T-helper 17 cell (primary cell): ENCODE results near the gene CHRNB2. TPM values are rescaled to one million over a fixed set of nuclear protein-coding genes. Genes with fewer than 3 reads are reported as not detected.
A peak's percentile ranks its signal among the peaks of the same experiment; 100 is the strongest.

Experiments
- ATAC-seq: fragments of 150-1000 bp; cut with Tn5 transposase; 2 replicates; pipeline ENCODE4 v1.10.0; 2021; ENCODE audit warnings: mild to moderate bottlenecking, moderate library complexity
- DNase-seq, 3 donors: peaks; one replicate each; pipeline versions ENCODE4 v3.0.0 to v3.0.0-alpha.2; 2020 to 2021
- H3K9me3 ChIP-seq: one replicate; pipeline ENCODE4 v1.7.0; 2013; ENCODE audit warnings: low read length, mild to moderate bottlenecking; ENCODE audit not compliant: control insufficient read depth, poor library complexity, severe bottlenecking
- H3K27ac Mint-ChIP-seq: one replicate; pipeline ENCODE4 v1.8.0; 2022; ENCODE audit warnings: mild to moderate bottlenecking, moderate library complexity, mixed read lengths
- H3K27me3 Mint-ChIP-seq: one replicate; pipeline ENCODE4 v1.8.0; 2022; ENCODE audit warnings: mixed read lengths
- H3K36me3 Mint-ChIP-seq: one replicate; pipeline ENCODE4 v1.8.0; 2022; ENCODE audit warnings: low read depth, mixed read lengths
- H3K4me1 Mint-ChIP-seq: one replicate; pipeline ENCODE4 v1.8.0; 2022; ENCODE audit warnings: mild to moderate bottlenecking, mixed read lengths
- H3K4me3 Mint-ChIP-seq: one replicate; pipeline ENCODE4 v1.8.0; 2022; ENCODE audit warnings: mild to moderate bottlenecking, moderate library complexity, mixed read lengths
- total RNA-seq, 4 donors: library from RNA in 2 of 4; stranded (reverse) in 2 of 4; gene quantifications; one replicate each; pipeline ENCODE4 v1.2.3 and lab custom pipeline; 2022 to 2026

The CHRNB2 gene
- total RNA-seq, 2 donors from 2014 or later: not detected

GRCh38 chr1:154614901-154615300 is 47.3 kb downstream of the CHRNB2 start:
- no peak overlapping the region for H3K4me3 Mint-ChIP-seq
- peaks cover 4% of the 10 kb centered on the region for H3K36me3 Mint-ChIP-seq
- no peak for ATAC-seq
- peaks cover 30% of the 10 kb centered on the region for H3K4me1 Mint-ChIP-seq
- no peak for DNase-seq
- no peaks in the 10 kb centered on the region for H3K9me3 ChIP-seq
- H3K27ac Mint-ChIP-seq: peak overlapping the region; percentile 14
- no peaks in the 10 kb centered on the region for H3K27me3 Mint-ChIP-seq

GRCh38 chr1:154615411-154615810 is 47.8 kb downstream of the CHRNB2 start:
- H3K27me3 Mint-ChIP-seq: no peaks in the 10 kb centered on the region
- H3K4me1 Mint-ChIP-seq: peaks cover 26% of the 10 kb centered on the region
- peaks cover 4% of the 10 kb centered on the region for H3K36me3 Mint-ChIP-seq
- H3K27ac Mint-ChIP-seq: peak overlapping the region; percentile 14
- no peaks in the 10 kb centered on the region for H3K9me3 ChIP-seq
- ATAC-seq (no peak), DNase-seq (no peak)
- no peak overlapping the region for H3K4me3 Mint-ChIP-seq

DNA sequence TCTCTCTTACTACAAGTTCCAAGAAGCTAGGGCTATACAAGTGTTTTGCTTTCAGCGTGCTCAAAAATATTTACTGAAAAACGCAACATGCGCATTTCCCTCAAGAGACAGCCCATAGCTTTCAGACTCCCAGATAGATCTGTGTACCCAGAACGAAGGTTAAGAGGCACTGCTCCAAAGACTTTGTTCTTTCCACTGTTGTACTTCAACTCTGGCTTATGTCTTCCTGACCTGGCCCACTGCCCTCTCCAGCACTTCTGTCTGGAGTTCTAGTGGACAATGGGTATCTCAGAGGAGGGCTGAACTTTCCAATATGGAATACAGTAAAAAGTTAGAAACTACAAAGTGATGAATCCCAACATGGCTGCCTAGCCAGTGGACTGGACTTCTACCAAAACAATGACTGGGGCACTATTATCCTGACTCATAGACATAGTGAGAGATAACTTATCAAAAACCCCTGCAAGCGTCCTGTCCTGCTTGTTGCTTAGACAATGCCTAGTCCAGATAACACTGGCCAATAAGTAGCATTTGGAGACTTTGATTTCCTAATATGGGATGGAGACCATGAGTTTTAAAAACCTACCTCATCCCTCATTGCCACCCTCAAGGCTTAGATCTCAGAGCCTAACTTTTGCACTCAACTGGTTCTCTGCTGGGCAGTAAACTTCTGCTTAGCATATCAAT is 49.2 kb downstream of the CHRNB2 start:
- peaks cover 4% of the 10 kb centered on the region for H3K36me3 Mint-ChIP-seq

DNA sequence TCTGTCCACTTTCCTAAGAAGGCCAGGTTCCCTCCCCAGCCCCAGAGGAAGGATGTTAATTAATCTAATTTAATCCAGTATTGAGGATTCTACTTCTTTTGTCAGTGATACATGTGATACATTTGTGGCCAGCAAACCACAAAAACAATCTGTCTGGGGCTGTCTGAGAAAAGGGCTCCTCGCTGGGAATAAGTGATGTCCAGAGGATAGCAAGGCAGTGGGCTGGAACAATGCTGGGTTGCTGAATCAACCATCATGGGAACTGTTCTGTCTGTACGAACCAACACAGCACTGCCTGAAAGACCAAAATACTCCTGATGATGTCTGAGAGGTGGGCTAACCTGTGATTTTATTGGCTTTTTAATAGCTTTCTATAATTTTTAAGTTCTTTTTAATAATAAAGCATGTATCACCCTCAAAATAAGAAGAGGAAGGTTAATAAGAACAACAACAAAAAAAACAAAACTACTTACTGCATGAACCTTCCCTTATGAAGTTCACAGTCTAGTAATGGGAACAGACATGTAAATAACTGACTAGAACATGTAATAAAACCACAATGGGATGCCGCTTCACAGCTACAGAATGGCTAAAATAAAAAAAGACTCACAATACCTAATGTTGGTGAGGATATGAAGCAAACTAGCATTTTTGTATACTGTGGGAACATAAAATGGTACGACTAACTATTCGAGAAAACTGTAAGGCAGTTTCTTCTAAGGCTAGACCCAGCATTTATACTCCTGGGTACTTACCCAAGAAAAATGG is 51.8 kb downstream of the CHRNB2 start:
- H3K9me3 ChIP-seq: no peaks in the 10 kb centered on the region
- DNase-seq: no peak
- H3K27ac Mint-ChIP-seq: peak overlapping the region; percentile 34
- peaks cover 6% of the 10 kb centered on the region for H3K36me3 Mint-ChIP-seq
- peaks cover 33% of the 10 kb centered on the region for H3K4me1 Mint-ChIP-seq
- ATAC-seq: no peak
- no peak overlapping the region for H3K4me3 Mint-ChIP-seq
- no peaks in the 10 kb centered on the region for H3K27me3 Mint-ChIP-seq

More for the DNA sequence above, 49.2 kb downstream of the CHRNB2 start:
- no peaks in the 10 kb centered on the region for H3K9me3 ChIP-seq
- no peak overlapping the region for H3K27ac Mint-ChIP-seq
- DNase-seq: no peak
- no peaks in the 10 kb centered on the region for H3K27me3 Mint-ChIP-seq
- no peak overlapping the region for H3K4me3 Mint-ChIP-seq
- peaks cover 24% of the 10 kb centered on the region for H3K4me1 Mint-ChIP-seq
- ATAC-seq: no peak

DNA sequence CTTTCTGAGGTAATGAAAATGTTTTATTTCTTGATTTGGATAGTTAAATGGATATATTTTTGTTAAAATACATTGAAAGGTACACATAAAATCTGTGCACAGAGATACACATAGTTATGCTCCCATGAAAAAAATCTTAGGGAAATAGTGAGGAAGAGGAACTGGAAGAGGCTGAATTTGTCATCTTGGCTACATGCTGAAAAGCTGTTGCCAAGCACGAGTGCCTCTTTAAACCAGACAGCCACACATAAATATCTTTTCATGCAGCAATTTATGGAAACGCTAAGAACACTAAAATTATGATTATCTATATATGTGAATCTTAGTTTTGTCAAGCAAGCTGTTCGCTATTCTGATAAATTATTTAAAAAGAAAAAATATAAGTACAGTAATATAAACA is 53.2 kb downstream of the CHRNB2 start:
- Mint-ChIP-seq H3K27ac (no peak overlapping the region), H3K4me1 (peaks cover 26% of the 10 kb centered on the region), H3K4me3 (no peak overlapping the region), H3K27me3 (no peaks in the 10 kb centered on the region), H3K36me3 (peaks cover 6% of the 10 kb centered on the region)
- ATAC-seq (no peak), DNase-seq (no peak)
- no peaks in the 10 kb centered on the region for H3K9me3 ChIP-seq

GRCh38 chr1:154621875-154622274 is 54.3 kb downstream of the CHRNB2 start:
- peak overlapping the region; percentile 77 for H3K27ac Mint-ChIP-seq
- ATAC-seq: no peak
- DNase-seq: no peak
- peaks cover 6% of the 10 kb centered on the region for H3K36me3 Mint-ChIP-seq
- peaks cover 26% of the 10 kb centered on the region for H3K4me1 Mint-ChIP-seq
- no peaks in the 10 kb centered on the region for H3K9me3 ChIP-seq
- H3K27me3 Mint-ChIP-seq: no peaks in the 10 kb centered on the region
- H3K4me3 Mint-ChIP-seq: no peak overlapping the region

- DNase-seq (no peak), ATAC-seq (no peak)
- H3K4me3 Mint-ChIP-seq: peak overlapping the region; percentile 5
- H3K27me3 Mint-ChIP-seq: no peaks in the 10 kb centered on the region
- H3K27ac Mint-ChIP-seq: peak overlapping the region; percentile 77
- peaks cover 6% of the 10 kb centered on the region for H3K36me3 Mint-ChIP-seq
- peaks cover 29% of the 10 kb centered on the region for H3K4me1 Mint-ChIP-seq
- H3K9me3 ChIP-seq: no peaks in the 10 kb centered on the region
These were observed 55.0 kb downstream of the CHRNB2 start for GRCh38 chr1:154622503-154623039.

GRCh38 chr1:154623358-154623757 is 55.8 kb downstream of the CHRNB2 start:
- ATAC-seq (no peak), DNase-seq (no peak)
- H3K36me3 Mint-ChIP-seq: peaks cover 4% of the 10 kb centered on the region
- no peaks in the 10 kb centered on the region for H3K27me3 Mint-ChIP-seq
- peaks cover 31% of the 10 kb centered on the region for H3K4me1 Mint-ChIP-seq
- H3K27ac Mint-ChIP-seq: peak overlapping the region; percentile 77
- H3K4me3 Mint-ChIP-seq: peak overlapping the region; percentile 5
- H3K9me3 ChIP-seq: no peaks in the 10 kb centered on the region

DNA sequence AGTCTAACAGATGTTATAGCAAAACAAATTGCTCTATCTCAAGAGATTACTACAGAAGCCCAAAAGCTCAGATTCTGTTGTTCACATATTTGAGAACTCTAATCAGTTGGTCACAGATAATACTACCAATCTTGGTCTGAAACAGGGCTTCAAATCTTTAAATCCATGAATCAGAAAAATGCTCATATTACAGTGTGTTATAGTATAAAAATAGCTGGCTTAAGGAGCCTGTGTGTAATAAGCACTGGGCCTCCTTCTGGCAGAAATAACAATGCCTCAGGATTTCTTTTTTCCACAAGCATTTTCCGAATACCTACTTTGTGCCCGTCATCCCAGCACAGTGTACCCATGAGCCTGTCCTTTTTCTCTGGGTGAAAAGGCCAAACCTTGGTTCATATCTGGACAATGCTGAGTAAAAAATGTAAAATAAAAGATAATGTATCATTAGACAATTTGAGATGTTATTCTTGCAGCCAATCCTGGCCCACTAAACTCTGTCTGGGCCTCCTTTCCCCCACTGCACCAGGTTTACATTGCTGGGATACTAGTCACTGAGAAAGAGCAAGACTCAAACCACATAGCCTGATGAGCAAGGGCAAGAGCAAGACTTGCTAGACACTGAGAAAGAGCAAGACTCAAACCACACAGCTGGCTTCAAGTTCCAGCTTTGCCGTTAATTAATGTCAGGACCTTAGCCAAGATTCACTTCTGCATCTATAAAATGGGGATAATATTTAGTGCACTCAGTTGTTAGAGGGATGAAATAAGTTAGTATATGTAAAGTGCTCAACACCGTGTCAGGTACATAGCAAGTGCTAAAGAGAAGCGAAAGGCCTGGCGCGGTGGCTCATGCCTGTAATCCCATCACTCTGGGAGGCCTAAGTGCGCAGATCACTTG is 57.4 kb downstream of the CHRNB2 start:
- H3K4me1 Mint-ChIP-seq: peaks cover 32% of the 10 kb centered on the region
- no peaks in the 10 kb centered on the region for H3K27me3 Mint-ChIP-seq
- H3K4me3 Mint-ChIP-seq: no peak overlapping the region
- ATAC-seq (no peak), DNase-seq (no peak)
- no peak overlapping the region for H3K27ac Mint-ChIP-seq
- H3K9me3 ChIP-seq: peaks cover 4% of the 10 kb centered on the region
- H3K36me3 Mint-ChIP-seq: peaks cover 6% of the 10 kb centered on the region

DNA sequence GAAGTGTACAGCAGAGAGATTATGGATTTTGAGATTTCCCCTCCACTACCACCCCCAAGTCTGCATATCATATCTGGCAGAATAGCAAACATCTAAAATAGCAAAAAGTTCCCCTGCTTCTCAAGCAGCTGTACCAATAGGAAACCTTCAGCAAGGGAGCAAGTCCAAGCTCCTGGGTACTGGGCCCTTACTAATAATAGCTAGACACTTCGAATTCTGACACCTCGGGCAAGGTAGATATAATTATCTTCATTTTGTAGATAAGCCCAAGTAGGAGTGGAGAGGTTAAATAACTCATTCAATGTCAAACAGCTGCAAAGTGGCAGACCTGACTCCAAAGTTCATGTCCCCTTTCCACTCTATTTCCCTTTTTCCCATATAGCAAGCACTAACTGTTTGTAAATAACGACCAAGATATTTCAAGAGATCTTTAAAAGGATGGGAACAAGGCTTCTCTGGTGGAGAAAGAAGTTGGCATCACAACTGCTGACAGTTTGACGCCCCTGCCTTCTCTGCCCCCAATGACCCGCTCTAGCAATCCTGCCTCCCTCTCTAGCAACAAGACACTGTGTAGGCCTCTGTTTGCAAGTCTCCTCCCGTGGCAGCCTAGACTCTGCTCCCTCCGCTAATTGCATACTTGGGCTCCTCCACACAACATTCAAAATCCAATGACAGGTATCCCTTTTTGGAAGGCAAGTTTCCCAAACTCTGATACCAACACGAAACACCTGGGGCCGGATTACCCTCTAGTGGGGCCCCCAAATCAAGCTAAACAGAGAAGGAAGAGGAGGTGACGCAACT is 59.1 kb downstream of the CHRNB2 start:
- Mint-ChIP-seq H3K4me3 (peak overlapping the region; percentile 97), H3K36me3 (peaks cover 7% of the 10 kb centered on the region), H3K4me1 (peaks cover 26% of the 10 kb centered on the region), H3K27ac (peak overlapping the region; percentile 96), H3K27me3 (peaks cover 4% of the 10 kb centered on the region)
- ATAC-seq (peak; percentile 39), DNase-seq (no peak)
- peaks cover 4% of the 10 kb centered on the region for H3K9me3 ChIP-seq

DNA sequence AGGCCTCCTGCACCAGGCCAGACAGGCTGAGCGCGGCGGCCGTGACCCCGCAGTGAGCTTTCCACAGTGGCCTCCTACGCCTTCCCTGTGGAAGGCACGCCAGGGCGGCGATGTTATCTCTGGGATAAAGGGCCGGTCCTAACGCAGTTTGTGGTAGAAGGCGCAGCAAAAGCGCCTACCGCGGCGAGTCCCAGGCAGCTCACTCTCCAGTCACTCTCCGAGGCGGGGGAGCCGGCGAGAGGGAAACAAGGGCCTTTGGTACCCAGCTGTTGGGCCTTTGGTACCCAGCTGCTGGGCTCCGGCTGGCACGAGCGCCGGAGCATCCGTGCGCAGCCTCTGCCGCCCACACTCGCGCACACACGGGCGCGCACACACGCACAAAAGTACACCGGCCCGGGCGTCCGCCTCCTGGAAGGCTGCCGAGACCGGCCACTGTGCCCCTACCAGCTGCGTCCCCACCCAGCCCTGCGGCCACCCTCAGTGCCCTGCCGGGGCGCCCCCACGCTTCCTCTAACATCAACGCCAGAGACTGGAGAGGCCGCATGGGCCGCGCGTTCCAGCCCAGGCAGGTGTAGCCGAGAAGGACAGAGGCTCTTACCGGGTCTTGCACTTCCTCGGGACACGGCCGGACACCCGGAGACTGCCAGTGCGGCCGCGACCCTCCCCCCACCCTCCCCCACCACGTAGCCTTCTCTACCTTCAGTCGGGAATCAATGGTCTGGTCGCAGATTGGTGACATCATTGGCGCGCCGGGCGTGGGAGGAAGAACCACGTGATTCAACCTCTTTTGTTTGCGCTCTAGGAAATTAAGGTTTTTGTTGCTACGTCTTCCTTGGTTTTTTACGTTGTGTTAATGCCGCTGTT is 59.9 kb downstream of the CHRNB2 start:
- H3K27ac Mint-ChIP-seq: peak overlapping the region; percentile 96
- ATAC-seq (peak; percentile 78), DNase-seq (peak; percentile 66 to 85 (median 67))
- H3K36me3 Mint-ChIP-seq: peaks cover 7% of the 10 kb centered on the region
- peaks cover 4% of the 10 kb centered on the region for H3K9me3 ChIP-seq
- H3K27me3 Mint-ChIP-seq: peaks cover 10% of the 10 kb centered on the region
- peaks cover 22% of the 10 kb centered on the region for H3K4me1 Mint-ChIP-seq
- peak overlapping the region; percentile 97 for H3K4me3 Mint-ChIP-seq

- Mint-ChIP-seq H3K27ac (peak overlapping the region; percentile 96), H3K4me3 (peak overlapping the region; percentile 97), H3K4me1 (peaks cover 19% of the 10 kb centered on the region), H3K36me3 (peaks cover 5% of the 10 kb centered on the region), H3K27me3 (peaks cover 10% of the 10 kb centered on the region)
- ATAC-seq (no peak), DNase-seq (no peak)
- H3K9me3 ChIP-seq: peaks cover 4% of the 10 kb centered on the region
These were observed 60.5 kb downstream of the CHRNB2 start for GRCh38 chr1:154628121-154628405.
